GM19455 (cell line): ENCODE measurements around the gene ZNF628.
"Not testable (repeated sequence)": the region's sequence is repeated elsewhere in the genome, so short reads cannot be mapped to it uniquely, and the experiment has no call there.

ENCODE experiments used
- ATAC-seq: cut with Tn5 transposase; IDR thresholded peaks from one replicate; pipeline ENCODE4 v1.9.1; 2021; ENCODE audit not compliant: unreplicated experiment

ZNF628 gene

GRCh38 chr19:55476100-55476775 is at the start of gene ZNF628:
Gene ZNF628 (plus strand): TSS chr19:55476617. CDS start chr19:55479911, 3,294 bp downstream.
- peak; percentile 81 for ATAC-seq

GRCh38 chr19:55431183-55431582 is 45.2 kb upstream of the ZNF628 start:
- ATAC-seq, result no peak

GRCh38 chr19:55432241-55432959 is 44.0 kb upstream of the ZNF628 start:
- ATAC-seq, result no peak

- no peak for ATAC-seq
Observed at GRCh38 chr19:55433292-55433691, 43.1 kb upstream of the ZNF628 start.

- no peak for ATAC-seq
Observed at GRCh38 chr19:55434356-55434919, 42.0 kb upstream of the ZNF628 start.

GRCh38 chr19:55435020-55435419 is 41.4 kb upstream of the ZNF628 start:
- no peak for ATAC-seq

- no peak for ATAC-seq
Observed at GRCh38 chr19:55436847-55437246, 39.6 kb upstream of the ZNF628 start.

GRCh38 chr19:55437410-55437809 is 39.0 kb upstream of the ZNF628 start:
- no peak for ATAC-seq

- no peak for ATAC-seq
Observed at GRCh38 chr19:55439052-55439451, 37.4 kb upstream of the ZNF628 start.

GRCh38 chr19:55440411-55441105 is 35.9 kb upstream of the ZNF628 start:
- no peak for ATAC-seq

- ATAC-seq, result no peak
Observed at GRCh38 chr19:55441319-55441691, 35.1 kb upstream of the ZNF628 start.

- ATAC-seq, result no peak
Observed at GRCh38 chr19:55441692-55442321, 34.6 kb upstream of the ZNF628 start.

GRCh38 chr19:55442372-55442961 is 34.0 kb upstream of the ZNF628 start:
- no peak for ATAC-seq

GRCh38 chr19:55443045-55443823 is 33.2 kb upstream of the ZNF628 start, which contains the start of gene SHISA7:
Gene SHISA7 (minus strand): TSS chr19:55443300. CDS start chr19:55442863, 437 bp downstream.
- ATAC-seq, result no peak

- no peak for ATAC-seq
Observed at GRCh38 chr19:55443824-55444480, 32.5 kb upstream of the ZNF628 start.

GRCh38 chr19:55444646-55445045 is 31.8 kb upstream of the ZNF628 start:
- ATAC-seq, result no peak

GRCh38 chr19:55446060-55446459 is 30.4 kb upstream of the ZNF628 start:
- ATAC-seq, result no peak

GRCh38 chr19:55447421-55448174 is 28.8 kb upstream of the ZNF628 start:
- ATAC-seq, result no peak

GRCh38 chr19:55448175-55448490 is 28.3 kb upstream of the ZNF628 start:
- ATAC-seq, result not testable (repeated sequence)
